ENCODE measurements around the gene PAF1.
A peak's percentile ranks its signal among the peaks of the same experiment; 100 is the strongest.

Gene PAF1

DNA sequence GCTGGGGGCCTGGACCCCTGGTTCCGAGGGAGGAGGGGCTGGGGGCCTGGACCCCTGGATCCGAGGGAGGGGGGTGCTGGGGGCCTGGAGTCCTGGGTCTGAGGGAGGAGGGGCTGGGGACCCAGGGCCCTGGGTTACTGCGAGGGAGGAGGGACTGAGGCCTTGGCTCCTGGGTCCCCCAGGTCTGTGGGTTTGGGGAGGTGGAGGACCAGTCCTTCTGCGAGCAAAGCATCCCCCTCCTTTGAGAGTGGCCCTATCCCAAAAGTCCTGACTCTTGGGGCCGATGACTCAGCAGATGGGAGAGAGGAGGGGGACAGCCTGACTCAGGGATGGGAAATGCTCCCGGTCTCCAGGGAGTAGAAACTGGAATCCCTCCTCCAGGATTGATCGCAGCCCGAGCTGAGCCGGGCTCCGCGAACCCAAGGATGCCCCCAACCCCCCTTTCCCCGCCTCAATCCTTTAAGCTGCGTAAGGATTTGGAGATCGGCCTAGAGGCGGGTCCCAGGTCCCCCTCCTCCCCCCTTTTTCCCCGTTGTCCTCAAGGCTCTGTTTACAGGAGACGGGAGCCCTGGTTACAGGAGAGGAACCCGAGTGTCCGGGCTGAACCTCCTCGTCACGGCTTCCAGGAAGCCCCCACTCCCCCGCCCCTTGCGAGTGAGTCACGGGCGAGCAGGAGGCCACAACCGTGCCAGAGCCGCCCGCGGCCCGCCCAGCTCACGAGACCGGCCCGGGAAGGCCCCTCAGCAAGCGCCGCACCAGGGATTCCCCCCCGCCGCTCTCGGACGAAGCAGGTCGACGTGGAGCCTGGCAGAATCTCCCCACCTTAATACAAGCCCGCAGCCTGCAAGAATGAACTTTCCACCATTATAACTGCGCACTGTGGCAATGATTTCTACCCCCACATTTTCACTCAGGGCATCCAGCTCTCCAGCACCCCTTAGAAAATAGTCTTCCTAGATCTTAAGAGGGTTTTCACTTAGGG lies 12.7 kb upstream of the PAF1 start:
- peak; percentile 64 for ATAC-seq
- TF ChIP-seq, protein P1, sequence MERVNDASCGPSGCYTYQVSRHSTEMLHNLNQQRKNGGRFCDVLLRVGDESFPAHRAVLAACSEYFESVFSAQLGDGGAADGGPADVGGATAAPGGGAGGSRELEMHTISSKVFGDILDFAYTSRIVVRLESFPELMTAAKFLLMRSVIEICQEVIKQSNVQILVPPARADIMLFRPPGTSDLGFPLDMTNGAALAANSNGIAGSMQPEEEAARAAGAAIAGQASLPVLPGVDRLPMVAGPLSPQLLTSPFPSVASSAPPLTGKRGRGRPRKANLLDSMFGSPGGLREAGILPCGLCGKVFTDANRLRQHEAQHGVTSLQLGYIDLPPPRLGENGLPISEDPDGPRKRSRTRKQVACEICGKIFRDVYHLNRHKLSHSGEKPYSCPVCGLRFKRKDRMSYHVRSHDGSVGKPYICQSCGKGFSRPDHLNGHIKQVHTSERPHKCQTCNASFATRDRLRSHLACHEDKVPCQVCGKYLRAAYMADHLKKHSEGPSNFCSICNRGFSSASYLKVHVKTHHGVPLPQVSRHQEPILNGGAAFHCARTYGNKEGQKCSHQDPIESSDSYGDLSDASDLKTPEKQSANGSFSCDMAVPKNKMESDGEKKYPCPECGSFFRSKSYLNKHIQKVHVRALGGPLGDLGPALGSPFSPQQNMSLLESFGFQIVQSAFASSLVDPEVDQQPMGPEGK (CRISPR knock-in tag; IDR thresholded peaks at IDR 0.05; ENCODE audit: borderline replicate concordance): peak; percentile 67; the same call in 1 of the 2 replicates
- TF ChIP-seq ESRRG (CRISPR knock-in tag; IDR thresholded peaks at IDR 0.05) (no peak), ISL1 (CRISPR knock-in tag; IDR thresholded peaks at IDR 0.05) (peak; percentile 24; the same call in 1 of the 2 replicates), ZNF565 (CRISPR knock-in tag; conservative IDR thresholded peaks at IDR 0.05; ENCODE audit: low read depth) (no peak), RARB (CRISPR knock-in tag; IDR thresholded peaks at IDR 0.05) (0 out of 2 replicates have a peak, but pooled peaks have one; percentile 62), CSDC2 (CRISPR knock-in tag; IDR thresholded peaks at IDR 0.05) (peak; percentile 74; the same call in 1 of the 2 replicates), ZFP3 (CRISPR knock-in tag; IDR thresholded peaks at IDR 0.05) (no peak)

DNA sequence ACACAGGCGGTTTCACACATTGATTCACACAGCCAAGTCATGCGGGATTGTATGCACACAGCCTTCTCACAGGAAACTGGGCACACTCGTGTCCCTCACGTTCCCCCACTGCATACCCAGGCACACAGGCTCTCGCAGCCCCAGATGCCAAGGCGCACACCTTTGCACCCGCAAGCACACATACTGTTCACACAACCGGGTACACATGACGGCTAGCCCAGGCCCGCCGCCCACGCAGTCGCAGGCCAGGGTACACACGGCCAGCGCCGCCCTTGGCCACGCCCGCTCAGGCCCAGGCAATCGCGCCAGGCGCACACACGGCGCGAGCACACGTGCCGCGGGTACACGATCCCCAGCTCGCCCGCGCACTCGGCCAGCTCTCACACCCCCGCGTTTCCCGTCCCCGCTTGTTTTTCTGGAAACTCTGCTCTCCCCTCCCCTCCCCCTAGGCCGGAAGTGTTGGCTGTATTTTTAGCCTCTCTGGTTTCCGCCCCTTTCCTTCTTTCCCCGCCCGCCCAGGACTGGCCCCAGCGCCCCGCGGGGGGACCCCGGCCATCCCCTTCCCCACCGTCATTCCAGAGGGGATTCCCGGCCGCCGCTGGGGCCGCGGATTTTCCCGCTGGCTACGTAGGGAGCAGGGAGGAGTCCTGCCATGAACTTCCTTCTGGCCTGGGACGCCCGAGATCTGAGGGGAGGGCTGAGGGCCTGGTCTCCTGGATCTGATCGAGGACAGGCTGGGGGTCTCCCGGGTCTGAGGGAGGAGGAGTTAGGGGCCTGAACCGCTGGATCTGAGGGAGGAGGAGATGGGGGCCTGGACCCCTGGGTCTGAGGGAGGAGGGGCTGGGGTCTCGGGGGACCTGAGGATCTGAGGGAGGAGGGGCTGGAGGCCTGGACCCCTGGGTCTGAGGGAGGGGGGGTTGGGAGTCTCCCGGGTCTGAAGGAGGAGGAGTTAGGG lies 11.7 kb upstream of the PAF1 start:
- peak; percentile 35 for ATAC-seq
- TF ChIP-seq ZC3H10 (CRISPR knock-in tag; IDR thresholded peaks at IDR 0.05) (peak; percentile 38; the same call in 1 of the 2 replicates), ZNF565 (CRISPR knock-in tag; conservative IDR thresholded peaks at IDR 0.05; ENCODE audit: low read depth) (no peak)

DNA sequence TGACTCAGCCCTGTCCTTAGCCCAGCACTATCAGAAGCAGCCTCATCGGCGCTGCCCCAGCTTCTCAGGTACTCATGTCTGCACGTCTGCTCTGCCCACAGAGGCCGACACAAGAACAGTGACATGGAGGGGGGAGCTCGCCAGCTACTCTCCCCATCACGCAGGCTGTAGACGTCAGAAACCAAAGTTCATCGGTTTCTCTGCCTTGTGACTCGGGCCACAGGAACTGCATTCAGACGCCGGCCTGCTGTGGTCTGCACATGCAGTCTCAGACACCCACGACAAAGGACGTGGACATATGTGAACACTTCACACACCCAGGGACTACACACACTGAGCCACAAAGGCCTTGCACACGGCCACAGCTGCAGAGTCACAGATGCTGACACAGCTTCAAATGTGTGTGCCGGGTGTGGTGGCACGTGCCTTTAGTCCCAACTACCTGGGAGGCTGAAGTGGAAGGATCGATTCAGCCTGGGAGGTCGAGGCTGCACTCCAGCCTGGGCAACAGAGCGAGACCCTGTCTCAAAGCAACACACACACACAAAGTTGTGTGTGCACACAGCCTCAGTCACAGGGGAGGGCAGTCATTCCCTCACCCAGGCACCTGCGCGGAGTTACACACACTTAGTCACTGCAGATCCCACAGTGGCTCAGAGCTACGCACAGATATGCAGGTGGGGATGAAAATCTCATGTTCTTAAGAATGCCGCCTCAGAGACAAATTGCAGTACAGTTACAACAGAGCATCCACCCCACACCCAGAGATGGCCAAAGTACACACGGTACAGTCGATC lies 10.8 kb upstream of the PAF1 start:
- ATAC-seq: peak; percentile 21
- TF ChIP-seq CSDC2 (CRISPR knock-in tag; IDR thresholded peaks at IDR 0.05): 0 out of 2 replicates have a peak, but pooled peaks have one; percentile 33
- TF ChIP-seq ZNF565 (CRISPR knock-in tag; conservative IDR thresholded peaks at IDR 0.05; ENCODE audit: low read depth): no peak
- no peak for TF ChIP-seq BACH2 (CRISPR knock-in tag; IDR thresholded peaks at IDR 0.05; ENCODE audit: borderline replicate concordance)

DNA sequence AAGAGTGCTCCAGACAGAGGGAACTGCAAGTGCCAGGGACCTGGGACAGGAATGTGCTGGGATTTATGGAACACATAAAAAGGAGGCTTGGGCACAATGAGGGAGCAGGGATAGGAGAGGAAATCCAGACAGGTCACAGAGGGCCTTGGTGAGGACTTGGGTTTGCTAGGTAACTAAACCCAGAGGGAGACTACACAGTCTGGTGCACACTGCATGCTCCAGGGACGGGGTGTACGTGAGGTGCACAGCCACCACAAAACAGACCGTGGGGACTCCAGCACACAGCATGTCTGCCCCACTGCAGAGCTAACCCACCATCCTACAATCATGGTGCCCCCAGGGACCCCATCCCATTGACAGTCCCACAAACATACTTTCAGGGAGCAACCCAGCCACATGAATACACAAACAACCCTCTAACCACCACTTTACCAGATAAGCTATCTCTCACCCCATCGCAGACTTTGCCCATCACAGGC lies 10.2 kb upstream of the PAF1 start:
- no peak for TF ChIP-seq ESRRG (CRISPR knock-in tag; IDR thresholded peaks at IDR 0.05)
- no peak for TF ChIP-seq ZNF565 (CRISPR knock-in tag; conservative IDR thresholded peaks at IDR 0.05; ENCODE audit: low read depth)
- TF ChIP-seq GLIS3 (CRISPR knock-in tag; IDR thresholded peaks at IDR 0.05): no peak
- TF ChIP-seq, protein P2, sequence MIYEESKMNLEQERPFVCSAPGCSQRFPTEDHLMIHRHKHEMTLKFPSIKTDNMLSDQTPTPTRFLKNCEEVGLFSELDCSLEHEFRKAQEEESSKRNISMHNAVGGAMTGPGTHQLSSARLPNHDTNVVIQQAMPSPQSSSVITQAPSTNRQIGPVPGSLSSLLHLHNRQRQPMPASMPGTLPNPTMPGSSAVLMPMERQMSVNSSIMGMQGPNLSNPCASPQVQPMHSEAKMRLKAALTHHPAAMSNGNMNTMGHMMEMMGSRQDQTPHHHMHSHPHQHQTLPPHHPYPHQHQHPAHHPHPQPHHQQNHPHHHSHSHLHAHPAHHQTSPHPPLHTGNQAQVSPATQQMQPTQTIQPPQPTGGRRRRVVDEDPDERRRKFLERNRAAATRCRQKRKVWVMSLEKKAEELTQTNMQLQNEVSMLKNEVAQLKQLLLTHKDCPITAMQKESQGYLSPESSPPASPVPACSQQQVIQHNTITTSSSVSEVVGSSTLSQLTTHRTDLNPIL (CRISPR knock-in tag; IDR thresholded peaks at IDR 0.05; ENCODE audit: low read depth): no peak
- TF ChIP-seq SNAI2 (CRISPR knock-in tag; IDR thresholded peaks at IDR 0.05): no peak
- TF ChIP-seq ZFP30 (CRISPR knock-in tag; IDR thresholded peaks at IDR 0.05): no peak
- TF ChIP-seq ARNTL (CRISPR knock-in tag; IDR thresholded peaks at IDR 0.05; ENCODE audit: borderline replicate concordance, low read depth): no peak
- no peak for TF ChIP-seq OSR1 (CRISPR knock-in tag; IDR thresholded peaks at IDR 0.05)
- TF ChIP-seq TOX (CRISPR knock-in tag; IDR thresholded peaks at IDR 0.05; ENCODE audit: borderline replicate concordance): no peak
- no peak for ATAC-seq

DNA sequence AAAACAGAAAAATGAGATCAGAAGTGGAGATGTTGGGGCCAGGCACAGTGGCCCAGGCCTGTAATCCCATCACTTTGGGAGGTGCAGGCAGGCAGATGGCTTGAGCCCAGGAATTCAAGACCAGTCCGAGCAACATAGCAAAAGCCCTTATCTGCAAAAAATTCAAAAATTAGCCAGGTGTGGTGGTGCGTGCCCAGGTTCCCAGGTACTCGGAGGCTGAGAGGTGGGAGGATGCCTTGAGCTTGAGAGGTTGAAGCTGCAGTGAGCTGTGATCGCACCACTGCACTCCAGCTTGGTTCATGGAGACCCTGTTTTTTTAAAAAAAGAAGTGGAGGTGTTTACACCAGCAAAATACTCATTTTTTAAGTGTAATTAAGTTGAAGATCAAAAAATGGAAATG lies 9.2 kb upstream of the PAF1 start:
- no peak for TF ChIP-seq ARNTL (CRISPR knock-in tag; IDR thresholded peaks at IDR 0.05; ENCODE audit: borderline replicate concordance, low read depth)
- TF ChIP-seq, protein P3, sequence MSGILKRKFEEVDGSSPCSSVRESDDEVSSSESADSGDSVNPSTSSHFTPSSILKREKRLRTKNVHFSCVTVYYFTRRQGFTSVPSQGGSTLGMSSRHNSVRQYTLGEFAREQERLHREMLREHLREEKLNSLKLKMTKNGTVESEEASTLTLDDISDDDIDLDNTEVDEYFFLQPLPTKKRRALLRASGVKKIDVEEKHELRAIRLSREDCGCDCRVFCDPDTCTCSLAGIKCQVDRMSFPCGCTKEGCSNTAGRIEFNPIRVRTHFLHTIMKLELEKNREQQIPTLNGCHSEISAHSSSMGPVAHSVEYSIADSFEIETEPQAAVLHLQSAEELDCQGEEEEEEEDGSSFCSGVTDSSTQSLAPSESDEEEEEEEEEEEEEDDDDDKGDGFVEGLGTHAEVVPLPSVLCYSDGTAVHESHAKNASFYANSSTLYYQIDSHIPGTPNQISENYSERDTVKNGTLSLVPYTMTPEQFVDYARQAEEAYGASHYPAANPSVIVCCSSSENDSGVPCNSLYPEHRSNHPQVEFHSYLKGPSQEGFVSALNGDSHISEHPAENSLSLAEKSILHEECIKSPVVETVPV (CRISPR knock-in tag; IDR thresholded peaks at IDR 0.05): no peak
- TF ChIP-seq, protein P4, sequence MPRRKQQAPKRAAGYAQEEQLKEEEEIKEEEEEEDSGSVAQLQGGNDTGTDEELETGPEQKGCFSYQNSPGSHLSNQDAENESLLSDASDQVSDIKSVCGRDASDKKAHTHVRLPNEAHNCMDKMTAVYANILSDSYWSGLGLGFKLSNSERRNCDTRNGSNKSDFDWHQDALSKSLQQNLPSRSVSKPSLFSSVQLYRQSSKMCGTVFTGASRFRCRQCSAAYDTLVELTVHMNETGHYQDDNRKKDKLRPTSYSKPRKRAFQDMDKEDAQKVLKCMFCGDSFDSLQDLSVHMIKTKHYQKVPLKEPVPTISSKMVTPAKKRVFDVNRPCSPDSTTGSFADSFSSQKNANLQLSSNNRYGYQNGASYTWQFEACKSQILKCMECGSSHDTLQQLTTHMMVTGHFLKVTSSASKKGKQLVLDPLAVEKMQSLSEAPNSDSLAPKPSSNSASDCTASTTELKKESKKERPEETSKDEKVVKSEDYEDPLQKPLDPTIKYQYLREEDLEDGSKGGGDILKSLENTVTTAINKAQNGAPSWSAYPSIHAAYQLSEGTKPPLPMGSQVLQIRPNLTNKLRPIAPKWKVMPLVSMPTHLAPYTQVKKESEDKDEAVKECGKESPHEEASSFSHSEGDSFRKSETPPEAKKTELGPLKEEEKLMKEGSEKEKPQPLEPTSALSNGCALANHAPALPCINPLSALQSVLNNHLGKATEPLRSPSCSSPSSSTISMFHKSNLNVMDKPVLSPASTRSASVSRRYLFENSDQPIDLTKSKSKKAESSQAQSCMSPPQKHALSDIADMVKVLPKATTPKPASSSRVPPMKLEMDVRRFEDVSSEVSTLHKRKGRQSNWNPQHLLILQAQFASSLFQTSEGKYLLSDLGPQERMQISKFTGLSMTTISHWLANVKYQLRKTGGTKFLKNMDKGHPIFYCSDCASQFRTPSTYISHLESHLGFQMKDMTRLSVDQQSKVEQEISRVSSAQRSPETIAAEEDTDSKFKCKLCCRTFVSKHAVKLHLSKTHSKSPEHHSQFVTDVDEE (CRISPR knock-in tag; IDR thresholded peaks at IDR 0.05): no peak
- TF ChIP-seq TCF4 (CRISPR knock-in tag; IDR thresholded peaks at IDR 0.05; ENCODE audit: borderline replicate concordance): no peak
- ATAC-seq: no peak
